ENCODE measurements around the gene PSMA1. TPM values are rescaled to one million over a fixed set of nuclear protein-coding genes. Genes with fewer than 3 reads are reported as not detected.
A peak's percentile ranks its signal among the peaks of the same experiment; 100 is the strongest.
"Not testable (repeated sequence)": the region's sequence is repeated elsewhere in the genome, so short reads cannot be mapped to it uniquely, and the experiment has no call there.

Gene PSMA1
- 10 to 100 TPM; 67.9 to 85.7 (median 76.8) TPM for total RNA-seq

DNA sequence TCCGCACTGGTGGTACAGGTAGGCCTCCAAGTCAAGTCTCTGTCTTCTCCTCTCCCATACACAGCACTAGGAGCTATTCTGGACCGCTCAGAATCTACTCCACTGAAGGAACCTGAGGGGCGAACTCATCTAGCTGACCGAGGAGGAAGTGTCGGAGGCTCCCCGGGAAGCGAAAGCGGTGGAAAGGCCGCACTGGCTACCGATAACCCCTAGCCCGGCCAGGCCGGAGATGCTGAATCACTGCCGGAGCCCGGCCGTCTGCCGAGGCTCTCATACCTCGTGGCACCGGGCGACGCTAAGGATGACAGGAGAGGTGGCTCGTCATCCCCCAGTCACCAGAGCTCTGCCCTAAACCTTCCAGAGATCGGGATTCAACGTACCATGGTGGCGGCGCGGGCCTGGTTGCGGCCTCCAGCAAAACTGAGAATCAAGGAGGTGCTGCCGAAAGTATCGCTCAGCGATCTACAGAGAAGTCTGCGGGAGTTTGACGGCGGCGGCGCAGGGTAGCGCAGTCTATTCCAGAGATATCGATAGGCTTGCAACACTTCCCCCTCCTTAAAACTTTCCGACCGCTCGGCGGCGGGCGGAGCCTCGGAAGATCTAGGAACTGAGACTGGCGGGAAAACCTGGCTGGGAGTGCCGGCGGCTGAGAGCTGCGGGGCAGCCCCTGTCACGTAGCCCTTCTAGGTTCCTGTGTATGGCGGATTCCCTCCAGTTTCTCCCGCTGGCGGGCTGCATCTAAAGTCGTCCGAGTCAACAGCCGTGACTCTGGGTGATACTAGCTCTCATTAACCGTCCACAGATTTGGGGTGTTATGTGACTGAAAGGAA lies at the start of gene PSMA1:
Gene PSMA1 (minus strand): TSS at position 470 of the 830 bp plus-strand sequence. CDS start 87 bp downstream, at position 383.
- H3K9me3 ChIP-seq: no peaks in the 10 kb centered on the region
- WGBS, 2 donors: 0 to 1% methylated on average over 28 to 56 of the region's 56 CpGs
- peak within 1 kb of the TSS; percentile 70 to 91 (median 85) for H3K4me3 ChIP-seq
- no peaks in the 10 kb centered on the region for H3K27me3 ChIP-seq
- DNase-seq (ENCODE audit: low spot score in 2 of 2): peak; percentile 89 to 91
- H3K4me1 ChIP-seq: peaks cover 0 to 28% (median 13%) of the 10 kb centered on the region in 4 donors
- TF ChIP-seq POLR2A (IDR thresholded peaks at IDR 0.05) (peak; percentile 30 to 68), EP300 (IDR thresholded peaks at IDR 0.05) (peak; percentile 45 to 93)
- TF ChIP-seq, protein P1, sequence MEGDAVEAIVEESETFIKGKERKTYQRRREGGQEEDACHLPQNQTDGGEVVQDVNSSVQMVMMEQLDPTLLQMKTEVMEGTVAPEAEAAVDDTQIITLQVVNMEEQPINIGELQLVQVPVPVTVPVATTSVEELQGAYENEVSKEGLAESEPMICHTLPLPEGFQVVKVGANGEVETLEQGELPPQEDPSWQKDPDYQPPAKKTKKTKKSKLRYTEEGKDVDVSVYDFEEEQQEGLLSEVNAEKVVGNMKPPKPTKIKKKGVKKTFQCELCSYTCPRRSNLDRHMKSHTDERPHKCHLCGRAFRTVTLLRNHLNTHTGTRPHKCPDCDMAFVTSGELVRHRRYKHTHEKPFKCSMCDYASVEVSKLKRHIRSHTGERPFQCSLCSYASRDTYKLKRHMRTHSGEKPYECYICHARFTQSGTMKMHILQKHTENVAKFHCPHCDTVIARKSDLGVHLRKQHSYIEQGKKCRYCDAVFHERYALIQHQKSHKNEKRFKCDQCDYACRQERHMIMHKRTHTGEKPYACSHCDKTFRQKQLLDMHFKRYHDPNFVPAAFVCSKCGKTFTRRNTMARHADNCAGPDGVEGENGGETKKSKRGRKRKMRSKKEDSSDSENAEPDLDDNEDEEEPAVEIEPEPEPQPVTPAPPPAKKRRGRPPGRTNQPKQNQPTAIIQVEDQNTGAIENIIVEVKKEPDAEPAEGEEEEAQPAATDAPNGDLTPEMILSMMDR (IDR thresholded peaks at IDR 0.05): peak; percentile 32 to 89 (median 63)
- peaks cover 0 to 27% (median 0%) of the 10 kb centered on the region in 3 donors for H3K36me3 ChIP-seq
- peak within 1 kb of the TSS; percentile 66 to 91 (median 89) for H3K27ac ChIP-seq

DNA sequence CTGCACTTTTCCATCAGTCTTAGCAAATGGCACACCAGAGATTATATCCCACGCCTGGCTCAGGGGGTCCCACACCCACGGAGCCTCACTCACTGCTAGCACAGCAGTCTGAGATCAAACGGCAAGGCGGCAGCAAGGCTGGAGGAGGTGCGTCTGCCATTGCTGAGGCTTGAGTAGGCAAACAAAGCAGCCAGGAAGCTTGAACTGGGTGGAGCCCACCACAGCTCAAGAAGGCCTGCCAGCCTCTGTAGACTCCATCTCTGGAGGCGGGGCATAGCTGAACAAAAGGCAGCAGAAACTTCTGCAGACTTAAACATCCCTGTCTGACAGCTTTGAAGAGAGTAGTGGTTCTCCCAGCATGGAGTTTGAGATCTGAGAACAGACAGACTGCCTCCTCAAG lies 49.3 kb upstream of the PSMA1 start:
- 75 to 83% methylated on average over 6 of the region's 6 CpGs for WGBS, 2 donors
- not testable (repeated sequence) for H3K4me1 ChIP-seq; DNase-seq (ENCODE audit: low spot score in 2 of 2); H3K9me3 ChIP-seq; H3K27ac ChIP-seq; H3K4me3 ChIP-seq; H3K27me3 ChIP-seq; H3K36me3 ChIP-seq

DNA sequence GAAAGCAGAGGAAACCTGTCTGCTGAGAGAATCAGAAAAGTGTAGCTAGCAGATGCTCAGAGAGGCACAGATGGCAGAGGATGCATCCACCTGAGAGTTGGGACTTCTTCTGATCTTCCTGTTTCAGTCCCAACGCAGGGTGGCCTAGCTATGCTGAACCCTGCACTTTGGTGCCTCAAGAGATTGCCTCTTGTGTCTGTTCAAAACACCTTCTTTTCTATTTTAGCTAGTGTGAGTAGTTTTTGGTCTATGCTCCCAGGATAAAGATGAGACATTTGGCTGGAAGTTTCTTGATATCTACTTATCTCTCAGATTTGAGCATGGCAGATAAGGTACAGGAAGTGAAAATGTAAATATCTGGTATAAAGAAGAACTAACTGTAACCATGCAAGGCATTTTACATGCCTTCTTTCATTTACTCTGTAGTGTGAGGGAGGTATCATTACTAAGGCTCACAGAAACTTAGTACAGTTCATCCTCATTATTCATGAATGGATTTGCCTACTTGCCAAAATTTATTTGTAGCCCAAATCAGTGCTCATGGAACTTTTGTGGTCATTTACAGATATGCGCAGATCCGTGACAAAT lies 47.0 kb upstream of the PSMA1 start:
- WGBS, 2 donors: 86 to 91% methylated on average over 3 of the region's 3 CpGs

DNA sequence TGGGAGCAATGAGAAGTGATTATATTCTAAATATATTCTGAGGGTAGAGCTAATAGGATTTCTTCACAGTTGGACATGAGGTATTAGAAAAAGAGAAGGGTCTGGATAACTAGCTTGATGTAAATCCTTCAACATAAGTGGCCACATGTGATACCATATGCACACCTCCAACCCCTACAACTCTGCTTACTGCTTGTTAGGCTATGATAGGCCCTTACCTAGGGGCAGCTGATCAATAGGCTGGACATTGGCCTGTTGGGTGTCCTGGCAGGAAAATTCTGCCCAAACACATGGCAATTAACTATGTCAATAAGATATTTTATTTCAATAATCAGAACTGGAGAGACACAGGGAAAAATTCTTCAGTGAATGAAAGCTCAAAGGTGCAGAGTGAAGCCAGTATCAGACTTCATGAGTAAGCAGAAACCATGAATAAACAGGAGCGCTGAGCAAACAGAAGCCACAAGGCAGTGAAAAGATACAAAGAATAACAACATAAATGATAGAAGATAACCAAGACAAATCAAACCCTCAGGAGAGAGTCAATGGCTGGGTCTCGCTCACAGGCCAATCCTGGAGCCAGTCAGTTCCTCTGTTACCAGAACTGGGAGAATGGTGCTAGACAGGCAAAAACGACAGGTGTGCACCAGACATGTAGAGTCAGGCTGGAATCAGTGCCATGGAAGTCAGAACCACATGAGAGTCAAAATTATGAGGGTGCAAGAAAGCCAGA lies 46.3 kb upstream of the PSMA1 start:
- H3K4me3 ChIP-seq: no peak overlapping the region
- WGBS, 2 donors: 85 to 87% methylated on average over 3 of the region's 3 CpGs
- H3K36me3 ChIP-seq: no peaks in the 10 kb centered on the region
- no peak for DNase-seq (ENCODE audit: low spot score in 2 of 2)
- H3K4me1 ChIP-seq: no peaks in the 10 kb centered on the region
- H3K27me3 ChIP-seq: no peaks in the 10 kb centered on the region
- no peaks in the 10 kb centered on the region for H3K9me3 ChIP-seq
- H3K27ac ChIP-seq: no peak overlapping the region
- no peak for TF ChIP-seq EP300 (IDR thresholded peaks at IDR 0.05)
- TF ChIP-seq POLR2A (IDR thresholded peaks at IDR 0.05): no peak
- TF ChIP-seq, protein P1 (IDR thresholded peaks at IDR 0.05): no peak

More for the DNA sequence above, 47.0 kb upstream of the PSMA1 start:
- no peaks in the 10 kb centered on the region for H3K36me3 ChIP-seq
- H3K9me3 ChIP-seq: no peaks in the 10 kb centered on the region
- DNase-seq (ENCODE audit: low spot score in 2 of 2): no peak
- no peak overlapping the region for H3K27ac ChIP-seq
- no peak for TF ChIP-seq POLR2A (IDR thresholded peaks at IDR 0.05)
- no peak for TF ChIP-seq EP300 (IDR thresholded peaks at IDR 0.05)
- TF ChIP-seq, protein P1 (IDR thresholded peaks at IDR 0.05): no peak
- no peaks in the 10 kb centered on the region for H3K4me1 ChIP-seq
- H3K27me3 ChIP-seq: no peaks in the 10 kb centered on the region
- H3K4me3 ChIP-seq: no peak overlapping the region

DNA sequence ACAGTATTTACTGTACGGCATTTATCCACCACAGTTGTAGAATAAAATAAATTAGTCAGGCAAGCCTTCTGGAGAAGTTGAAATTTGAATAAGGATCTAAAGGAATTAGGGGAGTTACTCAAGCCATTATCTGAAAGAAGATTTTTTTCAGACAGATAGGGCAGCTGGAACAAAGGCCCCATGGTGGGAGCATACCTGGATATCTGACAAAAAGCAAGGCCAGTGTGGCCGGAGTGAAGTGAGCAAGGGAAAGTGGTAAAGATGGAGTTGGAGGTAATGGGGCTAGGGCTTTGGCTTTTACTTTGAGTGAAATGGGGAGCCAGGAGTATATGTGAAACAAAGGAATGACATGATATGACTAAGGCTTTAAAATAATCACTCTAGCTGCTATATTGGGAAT lies 45.7 kb upstream of the PSMA1 start:
- Histone ChIP-seq H3K36me3 (no peaks in the 10 kb centered on the region), H3K4me3 (no peak overlapping the region), H3K27me3 (no peaks in the 10 kb centered on the region), H3K4me1 (no peaks in the 10 kb centered on the region), H3K27ac (no peak overlapping the region), H3K9me3 (no peaks in the 10 kb centered on the region)
- TF ChIP-seq, protein P1 (IDR thresholded peaks at IDR 0.05): no peak
- TF ChIP-seq POLR2A (IDR thresholded peaks at IDR 0.05) (no peak), EP300 (IDR thresholded peaks at IDR 0.05) (no peak)
- 84 to 93% methylated on average over 2 of the region's 2 CpGs for WGBS, 2 donors
- no peak for DNase-seq (ENCODE audit: low spot score in 2 of 2)
